Type B pancreatic cell (in vitro differentiated cells): ENCODE results near the gene OLA1. TPM values are rescaled to one million over a fixed set of nuclear protein-coding genes. Genes with fewer than 3 reads are reported as not detected.

ENCODE experiments used
- DNase-seq: peaks from one replicate; pipeline ENCODE4 v3.0.0; 2021; ENCODE audit warnings: mixed read lengths; ENCODE audit not compliant: unreplicated experiment; ENCODE audit errors: extremely low spot score
- H3K27ac Mint-ChIP-seq: 2 replicates; pipeline ENCODE4 v1.8.0; 2021; ENCODE audit warnings: mild to moderate bottlenecking, mixed read lengths
- H3K27me3 Mint-ChIP-seq: 2 replicates; pipeline ENCODE4 v1.8.0; 2021; ENCODE audit warnings: mixed read lengths
- H3K36me3 Mint-ChIP-seq: 2 replicates; pipeline ENCODE4 v1.8.0; 2021; ENCODE audit warnings: mixed read lengths
- H3K4me1 Mint-ChIP-seq: one replicate; pipeline ENCODE4 v1.8.0; 2021; ENCODE audit warnings: mixed read lengths; ENCODE audit not compliant: unreplicated experiment
- H3K4me3 Mint-ChIP-seq: 2 replicates; pipeline ENCODE4 v1.8.0; 2021; ENCODE audit warnings: mild to moderate bottlenecking, mixed read lengths
- H3K9me3 Mint-ChIP-seq: 2 replicates; pipeline ENCODE4 v1.8.0; 2021; ENCODE audit warnings: mixed read lengths
- total RNA-seq: library from RNA; stranded (reverse); gene quantifications from 2 replicates; pipeline ENCODE4 v1.2.1, GENCODE V29; 2021; ENCODE audit warnings: low replicate concordance
- TF ChIP-seq, protein P1 (sequence below): fragments of 200-600 bp; sonication (generic); conservative IDR thresholded peaks from 2 replicates; pipeline ENCODE4 v1.5.0; 2021; ENCODE audit warnings: antibody characterized with exemption, mild to moderate bottlenecking

The OLA1 gene
- total RNA-seq, 1 donor from 2014 or later, result 94.4 TPM

GRCh38 chr2:174078275-174078674 is 170.1 kb downstream of the OLA1 start:
- Mint-ChIP-seq H3K4me3 (no peak overlapping the region), H3K27ac (no peak overlapping the region), H3K27me3 (no peaks in the 10 kb centered on the region)

DNA sequence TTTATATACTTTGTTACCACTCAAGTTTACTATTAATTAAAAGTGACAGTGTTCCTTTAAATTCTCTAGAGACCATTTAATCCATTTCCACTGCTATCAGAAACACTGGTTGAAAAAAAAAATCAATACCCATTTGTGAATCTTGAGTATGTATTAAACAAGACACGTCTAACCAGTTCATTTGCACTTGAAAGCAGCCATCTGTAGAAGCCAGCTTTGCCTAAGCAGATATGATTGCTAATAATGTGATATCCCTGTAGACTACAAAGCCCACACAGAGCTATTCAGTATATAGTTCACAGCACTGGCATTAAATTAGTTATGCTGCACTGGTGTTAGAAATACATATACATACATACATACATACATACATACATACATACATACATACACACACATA is 171.4 kb downstream of the OLA1 start:
- Mint-ChIP-seq H3K4me1 (peaks cover 10% of the 10 kb centered on the region), H3K9me3 (no peaks in the 10 kb centered on the region), H3K36me3 (peaks cover 9% of the 10 kb centered on the region), H3K4me3 (no peak overlapping the region), H3K27ac (no peak overlapping the region), H3K27me3 (no peaks in the 10 kb centered on the region)
- TF ChIP-seq, protein P1, sequence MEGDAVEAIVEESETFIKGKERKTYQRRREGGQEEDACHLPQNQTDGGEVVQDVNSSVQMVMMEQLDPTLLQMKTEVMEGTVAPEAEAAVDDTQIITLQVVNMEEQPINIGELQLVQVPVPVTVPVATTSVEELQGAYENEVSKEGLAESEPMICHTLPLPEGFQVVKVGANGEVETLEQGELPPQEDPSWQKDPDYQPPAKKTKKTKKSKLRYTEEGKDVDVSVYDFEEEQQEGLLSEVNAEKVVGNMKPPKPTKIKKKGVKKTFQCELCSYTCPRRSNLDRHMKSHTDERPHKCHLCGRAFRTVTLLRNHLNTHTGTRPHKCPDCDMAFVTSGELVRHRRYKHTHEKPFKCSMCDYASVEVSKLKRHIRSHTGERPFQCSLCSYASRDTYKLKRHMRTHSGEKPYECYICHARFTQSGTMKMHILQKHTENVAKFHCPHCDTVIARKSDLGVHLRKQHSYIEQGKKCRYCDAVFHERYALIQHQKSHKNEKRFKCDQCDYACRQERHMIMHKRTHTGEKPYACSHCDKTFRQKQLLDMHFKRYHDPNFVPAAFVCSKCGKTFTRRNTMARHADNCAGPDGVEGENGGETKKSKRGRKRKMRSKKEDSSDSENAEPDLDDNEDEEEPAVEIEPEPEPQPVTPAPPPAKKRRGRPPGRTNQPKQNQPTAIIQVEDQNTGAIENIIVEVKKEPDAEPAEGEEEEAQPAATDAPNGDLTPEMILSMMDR, result no peak
- no peak for DNase-seq

More at GRCh38 chr2:174078275-174078674, 170.1 kb downstream of the OLA1 start:
- DNase-seq, result no peak
- H3K4me1 Mint-ChIP-seq, result peaks cover 10% of the 10 kb centered on the region
- peaks cover 9% of the 10 kb centered on the region for H3K36me3 Mint-ChIP-seq
- TF ChIP-seq, protein P1, result peak; percentile 75
- H3K9me3 Mint-ChIP-seq, result no peaks in the 10 kb centered on the region

DNA sequence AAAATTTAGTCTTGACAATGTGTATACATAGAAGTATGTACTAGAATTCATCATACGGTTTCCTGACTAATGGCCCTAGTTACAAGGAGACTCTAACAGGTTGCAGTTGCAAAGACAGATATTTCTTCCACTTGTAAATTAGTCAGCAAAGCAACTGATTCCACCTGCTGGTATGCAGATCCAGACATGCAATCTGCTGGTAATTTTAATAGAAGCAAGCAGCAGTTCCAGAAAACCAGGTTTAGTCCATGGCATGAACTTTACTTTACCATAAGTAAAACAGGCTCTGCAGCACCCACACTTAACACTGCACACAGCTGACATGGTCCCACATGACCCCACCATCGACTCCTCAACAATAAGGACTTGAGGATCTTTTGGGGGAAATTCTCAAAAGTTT is 172.3 kb downstream of the OLA1 start:
- no peak overlapping the region for H3K4me3 Mint-ChIP-seq

GRCh38 chr2:174074831-174075230 is 173.5 kb downstream of the OLA1 start:
- Mint-ChIP-seq H3K9me3 (no peaks in the 10 kb centered on the region), H3K27me3 (no peaks in the 10 kb centered on the region), H3K4me3 (no peak overlapping the region), H3K4me1 (no peaks in the 10 kb centered on the region), H3K36me3 (peaks cover 9% of the 10 kb centered on the region), H3K27ac (no peak overlapping the region)
- DNase-seq, result no peak
- TF ChIP-seq, protein P1, result no peak

More for the DNA sequence above, 172.3 kb downstream of the OLA1 start:
- Mint-ChIP-seq H3K27me3 (no peaks in the 10 kb centered on the region), H3K4me1 (peaks cover 7% of the 10 kb centered on the region), H3K27ac (peak overlapping the region; percentile 45), H3K36me3 (peaks cover 9% of the 10 kb centered on the region), H3K9me3 (no peaks in the 10 kb centered on the region)
- TF ChIP-seq, protein P1, result no peak
- no peak for DNase-seq

DNA sequence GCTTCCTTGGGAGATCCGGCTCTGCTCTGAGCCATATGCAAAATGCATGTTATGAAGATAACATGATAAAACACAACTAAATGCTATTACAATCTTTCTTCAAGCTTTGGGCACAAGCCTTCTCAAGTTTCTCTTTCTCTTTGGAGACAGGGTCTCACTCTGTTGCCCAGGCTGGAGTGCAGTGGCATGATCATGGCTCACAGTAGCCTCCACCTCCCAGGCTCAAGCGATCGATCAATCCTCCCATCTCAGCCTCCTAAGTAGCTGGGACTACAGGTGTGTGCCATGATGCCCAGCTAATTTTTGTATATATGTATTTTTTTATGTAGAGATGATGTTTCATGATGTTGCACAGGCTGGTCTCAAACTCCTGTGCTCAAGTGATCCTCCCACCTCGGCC is 175.5 kb downstream of the OLA1 start:
- no peak for DNase-seq
- TF ChIP-seq, protein P1, result no peak
- no peak overlapping the region for H3K4me3 Mint-ChIP-seq
- H3K36me3 Mint-ChIP-seq, result peaks cover 9% of the 10 kb centered on the region
- no peaks in the 10 kb centered on the region for H3K27me3 Mint-ChIP-seq
- no peaks in the 10 kb centered on the region for H3K4me1 Mint-ChIP-seq
- H3K27ac Mint-ChIP-seq, result no peak overlapping the region
- no peaks in the 10 kb centered on the region for H3K9me3 Mint-ChIP-seq

- no peaks in the 10 kb centered on the region for H3K4me1 Mint-ChIP-seq
- no peak for DNase-seq
- H3K9me3 Mint-ChIP-seq, result no peaks in the 10 kb centered on the region
- peaks cover 9% of the 10 kb centered on the region for H3K36me3 Mint-ChIP-seq
- no peak overlapping the region for H3K27ac Mint-ChIP-seq
- no peak overlapping the region for H3K4me3 Mint-ChIP-seq
- TF ChIP-seq, protein P1, result no peak
- no peaks in the 10 kb centered on the region for H3K27me3 Mint-ChIP-seq
These were observed 176.3 kb downstream of the OLA1 start for GRCh38 chr2:174072069-174072468.
